ENCODE data around the gene SMCO1. TPM values are rescaled to one million over a fixed set of nuclear protein-coding genes. Genes with fewer than 3 reads are reported as not detected.
"Not testable (repeated sequence)": the region's sequence is repeated elsewhere in the genome, so short reads cannot be mapped to it uniquely, and the experiment has no call there.

Gene SMCO1
- total RNA-seq, 3 donors from 2014 or later: not detected

- ATAC-seq (no peak), DNase-seq (no peak)
- no peak for TF ChIP-seq CTCF (IDR thresholded peaks at IDR 0.05)
- intact Hi-C loops (cut with DNase I, micrococcal nuclease): no loop called here
- H3K9me3 ChIP-seq: no peaks in the 10 kb centered on the region
- no peak overlapping the region for H3K4me3 ChIP-seq
- H3K36me3 ChIP-seq (ENCODE audit: low read depth): no peaks in the 10 kb centered on the region
- H3K4me1 ChIP-seq (ENCODE audit: low read depth): no peaks in the 10 kb centered on the region
Measured at GRCh38 chr3:196458063-196458462, 57.1 kb downstream of the SMCO1 start.

- DNase-seq; H3K36me3 ChIP-seq (ENCODE audit: low read depth); H3K4me1 ChIP-seq (ENCODE audit: low read depth); ATAC-seq; H3K9me3 ChIP-seq; H3K4me3 ChIP-seq; intact Hi-C loops (cut with DNase I, micrococcal nuclease): not testable (repeated sequence)
Measured at GRCh38 chr3:196457470-196457869, 57.7 kb downstream of the SMCO1 start.

Other genes starting within 250 kb of the SMCO1 start
- 10 to 100 TPM; 60.2 to 65.2 (median 60.4) TPM for gene PCYT1A, start 227.6 kb downstream of the SMCO1 start, total RNA-seq
- 1 to 10 TPM in 2 of 3 donors, under 1 TPM in 1; 0.64 to 5.2 (median 2.3) TPM for gene DYNLT2B, start 197.1 kb downstream of the SMCO1 start, total RNA-seq
- not detected for gene TM4SF19, start 177.0 kb downstream of the SMCO1 start, total RNA-seq
- 10 to 100 TPM; 23.1 to 74.8 (median 43.9) TPM for gene UBXN7, start 82.9 kb downstream of the SMCO1 start, total RNA-seq
- 10 to 100 TPM; 23.7 to 29.2 (median 24.9) TPM for gene RNF168, start 11.6 kb downstream of the SMCO1 start, total RNA-seq
- 10 to 100 TPM in 1 of 3 donors, 1 to 10 TPM in 2; 5.8 to 13.7 (median 7.5) TPM for gene WDR53, start 53.2 kb upstream of the SMCO1 start, total RNA-seq
- 10 to 100 TPM in 1 of 3 donors, 1 to 10 TPM in 2; 7.5 to 12.7 (median 9.9) TPM for gene FBXO45, start 53.3 kb upstream of the SMCO1 start, total RNA-seq
- 1 to 10 TPM; 1.1 to 6.0 (median 5.4) TPM for gene NRROS, start 124.3 kb upstream of the SMCO1 start, total RNA-seq
- gene CEP19, start 196.9 kb upstream of the SMCO1 start, total RNA-seq: 1 to 10 TPM in 1 of 3 donors, under 1 TPM in 2; 0.23 to 3.8 (median 0.70) TPM
- 10 to 100 TPM; 22.5 to 30.5 (median 29.0) TPM for gene PIGX, start 197.0 kb upstream of the SMCO1 start, total RNA-seq
- 10 to 100 TPM; 50.6 to 74.7 (median 69.6) TPM for gene PAK2, start 224.5 kb upstream of the SMCO1 start, total RNA-seq

All from mucosa of descending colon (tissue), 3 donors.